ENCODE results near the gene BACH1. TPM values are rescaled to one million over a fixed set of nuclear protein-coding genes. Genes with fewer than 3 reads are reported as not detected.

Gene BACH1
- polyA plus RNA-seq, 1 of the 3 experiments (the other 2 are of a cell fraction): 18.1 TPM

DNA sequence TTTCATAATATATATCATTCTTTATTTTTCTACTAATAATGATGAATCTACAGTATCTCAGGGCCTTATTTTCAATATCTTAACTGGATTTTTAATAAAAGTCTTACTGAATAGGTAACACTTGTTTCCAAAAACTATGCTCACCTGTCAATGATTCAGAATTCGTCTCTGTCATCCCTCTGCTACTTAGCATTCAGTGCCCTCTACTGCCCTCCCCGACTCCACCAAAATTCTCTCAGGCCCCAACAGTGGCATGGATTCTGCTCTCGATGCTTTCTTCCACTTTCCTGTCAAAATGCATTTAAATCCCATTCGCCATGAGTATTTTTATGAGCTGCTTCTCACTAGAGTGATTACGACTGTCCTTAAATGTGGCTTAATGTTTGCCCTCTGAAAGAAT, 10.5 kb upstream of the BACH1 start:
- H2AFZ ChIP-seq (ENCODE audit: low read depth): no peak overlapping the region
- H3K9me2 ChIP-seq: no peaks in the 10 kb centered on the region
- no peaks in the 10 kb centered on the region for H3K27me3 ChIP-seq (ENCODE audit: insufficient read depth)
- DNase-seq: no peak
- no peak overlapping the region for H3K9ac ChIP-seq
- 97% methylated on average over 5 of the region's 5 CpGs for WGBS (ENCODE audit: low lambda C conversion rate)
- TF ChIP-seq TEAD4 (IDR thresholded peaks at IDR 0.05; ENCODE audit: borderline replicate concordance, insufficient read depth) (no peak), JUND (IDR thresholded peaks at IDR 0.05) (no peak), MEF2A (IDR thresholded peaks at IDR 0.05; ENCODE audit: borderline replicate concordance, low read depth) (no peak)
- H3K79me2 ChIP-seq (ENCODE audit: insufficient read depth): no peaks in the 10 kb centered on the region
- H3K27ac ChIP-seq (ENCODE audit: low read depth in 2 of 2, low read length in 1 of 2): no peak overlapping the region
- ChIA-PET POLR2A (no interaction called here), CTCF (interaction anchor here (2.1 kb wide), 1 partner anchor 11 kb away, joined by 6 read pairs; the partner anchor contains the start of gene BACH1)
- no peaks in the 10 kb centered on the region for H4K20me1 ChIP-seq (ENCODE audit: insufficient read depth)
- no peaks in the 10 kb centered on the region for H3F3A ChIP-seq (replicated peaks; ENCODE audit: insufficient read depth)
- no peak overlapping the region for H3K4me2 ChIP-seq
- no peaks in the 10 kb centered on the region for H3K9me3 ChIP-seq
- H3K4me1 ChIP-seq (ENCODE audit: control insufficient read depth in 1 of 2, insufficient read depth in 2 of 2, low read depth in 1 of 2, low read length in 1 of 2): peaks cover 0 to 15% of the 10 kb centered on the region in 2 experiments; a peak in 3 of 4 replicates
- no peaks in the 10 kb centered on the region for H3K36me3 ChIP-seq (replicated peaks in 1 of 2; ENCODE audit: control insufficient read depth in 1 of 2, insufficient read depth in 2 of 2, low read length in 1 of 2)
- H3K4me3 ChIP-seq (ENCODE audit: low read depth in 2 of 2, low read length in 1 of 2): no peak overlapping the region

DNA sequence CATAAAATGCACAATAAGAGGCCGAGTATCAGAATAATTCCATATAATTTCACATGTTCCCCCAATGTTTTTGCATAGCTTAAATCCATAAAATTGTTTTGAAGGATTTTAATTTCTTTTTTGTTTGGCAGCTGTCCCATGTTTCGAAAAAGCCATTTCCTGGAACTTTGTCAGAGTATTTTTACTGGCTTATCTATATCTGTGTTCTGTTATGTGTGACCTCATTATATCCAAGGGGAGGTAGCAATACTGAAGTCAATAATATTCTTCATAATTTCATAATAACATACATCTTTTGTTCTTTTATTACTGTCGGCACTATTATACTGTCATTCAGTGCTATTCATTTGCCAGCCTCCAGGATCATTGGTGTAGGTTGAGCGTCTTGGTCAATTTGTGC, 9.4 kb upstream of the BACH1 start:
- Histone ChIP-seq H3K4me1 (ENCODE audit: control insufficient read depth in 1 of 2, insufficient read depth in 2 of 2, low read depth in 1 of 2, low read length in 1 of 2) (peaks cover 0 to 15% of the 10 kb centered on the region in 2 experiments; a peak in 3 of 4 replicates), H2AFZ (ENCODE audit: low read depth) (no peak overlapping the region), H3K4me3 (ENCODE audit: low read depth in 2 of 2, low read length in 1 of 2) (no peak overlapping the region), H3K27ac (ENCODE audit: low read depth in 2 of 2, low read length in 1 of 2) (no peak overlapping the region), H4K20me1 (ENCODE audit: insufficient read depth) (no peaks in the 10 kb centered on the region), H3K27me3 (ENCODE audit: insufficient read depth) (no peaks in the 10 kb centered on the region), H3K79me2 (ENCODE audit: insufficient read depth) (no peaks in the 10 kb centered on the region), H3K9me2 (no peaks in the 10 kb centered on the region), H3K9ac (no peak overlapping the region), H3F3A (replicated peaks; ENCODE audit: insufficient read depth) (no peaks in the 10 kb centered on the region), H3K9me3 (no peaks in the 10 kb centered on the region), H3K4me2 (no peak overlapping the region), H3K36me3 (replicated peaks in 1 of 2; ENCODE audit: control insufficient read depth in 1 of 2, insufficient read depth in 2 of 2, low read length in 1 of 2) (no peaks in the 10 kb centered on the region)
- TF ChIP-seq, protein P1, sequence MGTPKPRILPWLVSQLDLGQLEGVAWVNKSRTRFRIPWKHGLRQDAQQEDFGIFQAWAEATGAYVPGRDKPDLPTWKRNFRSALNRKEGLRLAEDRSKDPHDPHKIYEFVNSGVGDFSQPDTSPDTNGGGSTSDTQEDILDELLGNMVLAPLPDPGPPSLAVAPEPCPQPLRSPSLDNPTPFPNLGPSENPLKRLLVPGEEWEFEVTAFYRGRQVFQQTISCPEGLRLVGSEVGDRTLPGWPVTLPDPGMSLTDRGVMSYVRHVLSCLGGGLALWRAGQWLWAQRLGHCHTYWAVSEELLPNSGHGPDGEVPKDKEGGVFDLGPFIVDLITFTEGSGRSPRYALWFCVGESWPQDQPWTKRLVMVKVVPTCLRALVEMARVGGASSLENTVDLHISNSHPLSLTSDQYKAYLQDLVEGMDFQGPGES (IDR thresholded peaks at IDR 0.05; ENCODE audit: low read depth, low read length): no peak
- no peak for TF ChIP-seq CHD2 (IDR thresholded peaks at IDR 0.05; ENCODE audit: low read length, partially characterized antibody)
- no peak for TF ChIP-seq NFIC (IDR thresholded peaks at IDR 0.05; ENCODE audit: borderline replicate concordance)
- TF ChIP-seq, protein P2, sequence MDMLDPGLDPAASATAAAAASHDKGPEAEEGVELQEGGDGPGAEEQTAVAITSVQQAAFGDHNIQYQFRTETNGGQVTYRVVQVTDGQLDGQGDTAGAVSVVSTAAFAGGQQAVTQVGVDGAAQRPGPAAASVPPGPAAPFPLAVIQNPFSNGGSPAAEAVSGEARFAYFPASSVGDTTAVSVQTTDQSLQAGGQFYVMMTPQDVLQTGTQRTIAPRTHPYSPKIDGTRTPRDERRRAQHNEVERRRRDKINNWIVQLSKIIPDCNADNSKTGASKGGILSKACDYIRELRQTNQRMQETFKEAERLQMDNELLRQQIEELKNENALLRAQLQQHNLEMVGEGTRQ (IDR thresholded peaks at IDR 0.05; ENCODE audit: borderline replicate concordance, low read depth, low read length): no peak
- no peak for TF ChIP-seq EZH2phosphoT487 (IDR thresholded peaks at IDR 0.05; ENCODE audit: borderline replicate concordance, low read depth)
- TF ChIP-seq SIN3A (IDR thresholded peaks at IDR 0.05; ENCODE audit: borderline replicate concordance, low read depth, low read length): no peak
- TF ChIP-seq NRF1 (IDR thresholded peaks at IDR 0.05; ENCODE audit: low read depth, low read length): no peak
- no peak for TF ChIP-seq RXRA (IDR thresholded peaks at IDR 0.05; ENCODE audit: borderline replicate concordance, low read depth)
- TF ChIP-seq, protein P3, sequence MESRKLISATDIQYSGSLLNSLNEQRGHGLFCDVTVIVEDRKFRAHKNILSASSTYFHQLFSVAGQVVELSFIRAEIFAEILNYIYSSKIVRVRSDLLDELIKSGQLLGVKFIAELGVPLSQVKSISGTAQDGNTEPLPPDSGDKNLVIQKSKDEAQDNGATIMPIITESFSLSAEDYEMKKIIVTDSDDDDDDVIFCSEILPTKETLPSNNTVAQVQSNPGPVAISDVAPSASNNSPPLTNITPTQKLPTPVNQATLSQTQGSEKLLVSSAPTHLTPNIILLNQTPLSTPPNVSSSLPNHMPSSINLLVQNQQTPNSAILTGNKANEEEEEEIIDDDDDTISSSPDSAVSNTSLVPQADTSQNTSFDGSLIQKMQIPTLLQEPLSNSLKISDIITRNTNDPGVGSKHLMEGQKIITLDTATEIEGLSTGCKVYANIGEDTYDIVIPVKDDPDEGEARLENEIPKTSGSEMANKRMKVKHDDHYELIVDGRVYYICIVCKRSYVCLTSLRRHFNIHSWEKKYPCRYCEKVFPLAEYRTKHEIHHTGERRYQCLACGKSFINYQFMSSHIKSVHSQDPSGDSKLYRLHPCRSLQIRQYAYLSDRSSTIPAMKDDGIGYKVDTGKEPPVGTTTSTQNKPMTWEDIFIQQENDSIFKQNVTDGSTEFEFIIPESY (IDR thresholded peaks at IDR 0.05; ENCODE audit: borderline replicate concordance, low read depth): no peak
- no peak for TF ChIP-seq MXI1 (IDR thresholded peaks at IDR 0.05; ENCODE audit: low read depth, low read length)
- TF ChIP-seq MEF2A (IDR thresholded peaks at IDR 0.05; ENCODE audit: borderline replicate concordance, low read depth): no peak
- TF ChIP-seq YY1 (IDR thresholded peaks at IDR 0.05; ENCODE audit: low read depth): no peak
- ChIA-PET POLR2A (no interaction called here), CTCF (interaction anchor here (1.3 to 2.1 kb wide), 2 partner anchors 9 to 59 kb away, joined by 5 to 6 read pairs; partner anchors contain the start of gene BACH1)
- no peak for DNase-seq
- WGBS (ENCODE audit: low lambda C conversion rate): 67% methylated on average over 4 of the region's 4 CpGs
